Islet precursor cell (in vitro differentiated cells): ENCODE measurements around the gene CARD11.
A peak's percentile ranks its signal among the peaks of the same experiment; 100 is the strongest.
"Not testable (repeated sequence)": the region's sequence is repeated elsewhere in the genome, so short reads cannot be mapped to it uniquely, and the experiment has no call there.

ENCODE experiments used
- DNase-seq: peaks from one replicate; pipeline ENCODE4 v3.0.0-alpha.2; 2018

Gene CARD11

GRCh38 chr7:3063016-3063753 is 19.5 kb upstream of the CARD11 start:
- DNase-seq, result no peak

DNA sequence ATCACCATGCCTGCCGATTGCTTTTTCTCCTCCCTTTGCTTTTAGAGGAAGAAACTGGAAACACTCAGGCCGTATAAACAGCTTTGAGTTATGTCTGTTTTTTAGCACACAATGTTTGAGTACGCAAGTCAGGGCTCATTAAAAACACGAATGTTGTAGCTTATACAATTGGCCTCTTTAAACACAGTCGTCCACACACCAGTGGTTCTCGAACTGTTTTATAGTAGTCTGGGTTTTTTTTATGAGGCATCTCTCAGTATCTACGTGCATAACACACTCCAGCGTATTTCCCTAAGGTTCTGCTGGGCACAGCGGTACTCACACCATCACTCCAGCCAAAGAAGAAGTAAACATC is 13.4 kb upstream of the CARD11 start:
- DNase-seq, result no peak

DNA sequence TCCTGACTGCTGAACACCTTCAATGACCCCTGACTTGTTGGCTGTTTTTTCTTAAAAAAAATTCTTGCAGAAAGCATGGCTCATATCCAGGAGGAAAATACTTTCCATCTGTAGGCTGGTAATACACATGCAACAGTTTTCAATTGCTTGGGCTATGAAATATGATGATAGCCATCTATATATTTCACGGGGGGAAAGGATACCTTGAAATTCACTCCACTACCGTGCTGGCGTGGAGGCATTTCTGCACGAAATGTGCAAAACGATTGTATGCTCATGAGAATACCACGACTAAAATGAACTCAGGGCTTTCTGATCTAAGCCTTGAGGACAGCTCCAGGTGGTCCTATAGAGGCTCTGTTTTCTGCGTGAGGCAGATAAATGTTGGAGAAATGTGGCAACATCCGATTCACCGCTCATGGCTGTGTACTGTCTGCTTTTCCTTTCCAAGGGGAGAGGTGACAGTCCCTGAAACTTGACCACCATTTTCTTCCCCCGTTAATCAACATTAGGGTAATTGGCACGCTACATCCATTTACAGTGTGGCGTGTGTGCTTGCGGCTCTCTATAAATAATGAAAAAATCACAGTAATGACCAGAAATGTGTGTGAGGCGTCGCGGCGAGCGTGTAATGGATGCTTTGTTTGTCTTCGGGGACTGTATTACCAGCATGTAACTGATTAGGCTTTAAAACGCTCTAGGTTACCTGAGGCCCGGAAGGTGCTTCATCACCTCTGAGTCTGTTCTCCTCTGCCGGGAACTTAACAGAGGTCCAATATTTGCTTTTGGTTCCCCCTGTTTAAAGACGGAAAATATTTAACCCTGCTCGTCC is 12.8 kb upstream of the CARD11 start:
- no peak for DNase-seq

GRCh38 chr7:3055626-3056025 is 12.0 kb upstream of the CARD11 start:
- no peak for DNase-seq

GRCh38 chr7:3042861-3043489 is 692 bp downstream of the CARD11 start:
- peak; percentile 76 for DNase-seq

DNA sequence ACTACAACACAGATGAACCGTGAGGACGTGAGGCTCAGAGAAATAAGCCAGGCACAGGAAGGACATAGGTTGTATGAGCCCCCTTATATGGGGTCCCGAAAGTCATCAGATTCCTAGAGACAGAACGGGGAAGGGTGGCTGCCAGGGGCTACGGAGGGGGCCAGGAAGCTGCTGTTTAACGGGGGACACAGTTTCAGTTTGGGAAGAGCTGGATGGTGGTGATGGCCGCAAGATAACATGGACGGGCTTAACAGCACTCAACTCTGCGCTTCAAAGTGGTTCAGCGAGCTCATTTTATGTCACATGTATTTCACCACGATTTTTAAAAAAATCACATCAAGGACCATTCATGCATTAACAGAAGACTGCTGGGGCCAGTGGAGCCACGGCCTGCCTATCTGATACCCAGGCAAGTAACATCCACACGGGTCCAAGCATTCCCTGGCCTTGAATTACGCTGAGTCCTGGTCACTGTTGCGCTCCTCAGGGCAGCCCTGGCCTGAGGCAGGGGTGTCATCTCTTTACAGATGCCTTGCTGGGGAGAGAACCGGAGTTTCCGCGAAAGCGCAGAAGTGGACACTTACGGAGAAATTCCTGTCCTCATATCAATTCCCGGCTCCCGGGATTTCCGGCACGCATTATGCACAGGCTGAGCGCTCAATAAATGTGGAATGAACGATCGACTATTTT is 1.5 kb downstream of the CARD11 start:
- DNase-seq, result no peak

DNA sequence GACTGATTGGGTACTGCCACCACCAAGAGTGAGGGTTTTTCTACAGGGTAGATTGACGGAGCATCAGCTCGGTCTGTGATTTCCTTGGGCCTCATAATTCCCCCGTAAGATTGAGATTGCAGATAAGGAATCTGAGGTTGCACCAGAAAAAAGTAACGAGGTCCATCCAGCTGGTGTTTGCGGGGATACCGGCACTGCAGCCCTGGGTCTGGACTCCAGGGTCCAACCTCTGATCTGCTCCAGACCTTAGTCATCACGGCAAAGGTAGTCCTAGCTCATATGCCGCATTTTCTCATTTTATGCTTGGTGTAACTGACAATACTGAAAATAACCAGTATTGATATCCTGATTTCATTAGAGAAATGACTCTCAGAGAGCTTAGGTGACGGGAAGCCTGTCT is 3.9 kb downstream of the CARD11 start:
- no peak for DNase-seq

GRCh38 chr7:3038011-3038410 is 5.7 kb downstream of the CARD11 start:
- DNase-seq, result not testable (repeated sequence)

DNA sequence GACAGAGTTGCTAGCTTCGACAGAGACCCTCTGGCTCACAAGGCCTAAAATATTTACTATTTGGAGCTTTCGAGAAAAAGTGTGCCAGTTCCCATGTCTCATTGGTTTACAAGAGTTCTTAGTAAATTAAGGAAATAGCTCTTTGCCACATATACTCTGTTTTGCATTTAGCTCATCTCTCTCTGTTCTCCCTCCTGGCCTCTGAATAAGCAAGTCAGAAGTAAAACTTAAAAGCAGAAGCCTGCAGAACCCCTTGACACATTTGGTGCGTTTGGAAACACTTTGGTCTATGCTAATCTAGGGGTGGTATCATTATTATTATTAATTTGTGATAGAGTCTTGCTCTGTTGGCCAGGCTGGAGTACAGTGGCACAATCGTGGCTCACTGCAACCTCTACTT is 6.4 kb downstream of the CARD11 start:
- DNase-seq, result no peak

- no peak for DNase-seq
Measured at GRCh38 chr7:3034591-3035150, 9.0 kb downstream of the CARD11 start.

GRCh38 chr7:3033581-3033980 is 10.1 kb downstream of the CARD11 start:
- no peak for DNase-seq

GRCh38 chr7:3033136-3033535 is 10.5 kb downstream of the CARD11 start:
- no peak for DNase-seq

DNA sequence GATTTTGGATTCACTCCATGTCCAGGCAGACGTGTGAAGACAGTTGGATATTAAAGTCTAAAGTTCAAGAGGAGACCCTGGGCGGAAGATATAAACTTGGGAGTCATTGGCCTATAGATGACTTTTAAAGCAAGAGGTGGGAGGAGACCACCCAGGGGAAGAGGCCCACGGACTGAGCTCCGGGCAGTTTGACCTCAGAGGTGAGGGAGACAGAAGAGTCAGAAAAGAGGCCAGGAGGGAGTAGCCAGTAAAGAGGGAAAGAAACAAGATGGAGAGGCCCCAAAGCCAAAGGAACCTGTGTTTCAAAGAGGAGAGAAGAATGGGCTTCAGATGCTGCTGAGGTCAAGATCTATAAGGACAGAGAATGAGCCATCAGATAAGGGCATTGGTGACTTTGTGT is 11.4 kb downstream of the CARD11 start:
- DNase-seq, result no peak

DNA sequence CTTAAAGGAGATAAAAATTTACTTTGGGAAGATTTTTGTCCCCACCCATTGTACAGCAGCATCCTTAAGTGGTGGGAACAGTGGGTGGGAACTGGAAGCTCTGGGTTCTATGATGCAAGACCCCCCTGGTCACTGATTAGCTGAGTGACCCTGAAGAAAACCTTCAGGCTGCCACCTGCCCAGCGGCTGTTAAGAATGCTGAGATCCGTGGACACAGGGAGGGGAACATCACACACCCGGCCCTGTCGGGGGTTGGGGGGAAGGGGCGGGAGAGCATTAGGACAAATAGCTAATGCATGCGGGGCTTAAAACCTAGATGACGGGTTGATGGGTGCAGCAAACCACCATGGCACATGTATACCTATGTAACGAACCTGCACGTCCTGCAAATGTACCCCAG is 14.5 kb downstream of the CARD11 start:
- no peak for DNase-seq

DNA sequence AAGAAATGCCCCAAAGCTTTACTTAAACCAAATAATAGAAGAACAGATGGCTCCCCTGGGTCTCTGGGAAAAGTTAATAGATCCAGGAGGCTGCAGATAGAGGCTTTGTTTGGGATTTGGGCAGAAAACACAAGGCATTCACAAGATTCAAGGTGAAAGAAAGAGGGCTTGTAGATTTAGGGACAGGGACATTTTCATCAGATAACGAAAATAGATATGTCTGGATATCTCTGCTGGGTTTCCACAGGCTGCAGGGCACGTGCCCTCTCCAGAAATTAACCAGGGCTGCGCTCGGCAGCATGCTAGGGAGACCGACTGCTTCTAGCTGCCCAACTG is 14.9 kb downstream of the CARD11 start:
- DNase-seq, result no peak

- peak; percentile 90 for DNase-seq
Measured at GRCh38 chr7:3028071-3028757, 15.5 kb downstream of the CARD11 start.

- no peak for DNase-seq
Measured at GRCh38 chr7:3027005-3027845, 16.4 kb downstream of the CARD11 start.

DNA sequence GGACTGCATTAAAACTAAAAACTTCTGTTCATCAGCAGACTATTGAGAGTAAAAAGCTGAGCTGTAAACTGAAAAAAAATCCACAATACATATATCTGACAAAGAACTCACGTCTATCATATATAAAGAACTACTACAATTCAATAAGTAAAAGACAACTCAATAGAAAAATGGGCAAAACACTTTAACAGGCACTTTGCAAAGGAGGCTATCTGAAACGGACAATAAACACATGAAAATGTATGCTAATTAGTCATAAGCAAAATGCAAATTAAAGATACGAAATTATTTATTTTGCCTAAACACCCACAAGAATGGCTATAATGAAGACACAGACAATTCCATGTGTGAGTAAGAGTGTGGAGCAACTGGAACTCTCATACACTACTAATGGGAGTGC is 18.1 kb downstream of the CARD11 start:
- no peak for DNase-seq

DNA sequence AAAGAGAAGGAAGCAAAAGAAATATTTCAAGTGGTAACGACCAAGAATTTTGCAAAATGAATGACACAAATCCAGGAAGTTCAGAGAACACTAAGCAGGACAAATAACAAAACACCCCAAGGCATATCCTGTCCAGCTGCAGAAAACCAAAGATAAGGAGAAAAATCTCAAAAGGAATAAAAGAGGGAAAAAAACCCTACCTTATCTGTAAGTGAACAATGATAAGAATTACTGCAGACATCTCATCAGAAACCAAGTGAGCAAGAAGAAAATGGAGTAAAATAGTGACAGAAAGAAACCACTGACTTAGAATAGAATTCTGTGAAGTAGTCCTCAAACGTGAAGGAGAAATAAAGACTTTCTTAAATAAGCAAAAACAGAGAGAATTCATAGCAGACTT is 21.8 kb downstream of the CARD11 start:
- DNase-seq, result no peak

DNA sequence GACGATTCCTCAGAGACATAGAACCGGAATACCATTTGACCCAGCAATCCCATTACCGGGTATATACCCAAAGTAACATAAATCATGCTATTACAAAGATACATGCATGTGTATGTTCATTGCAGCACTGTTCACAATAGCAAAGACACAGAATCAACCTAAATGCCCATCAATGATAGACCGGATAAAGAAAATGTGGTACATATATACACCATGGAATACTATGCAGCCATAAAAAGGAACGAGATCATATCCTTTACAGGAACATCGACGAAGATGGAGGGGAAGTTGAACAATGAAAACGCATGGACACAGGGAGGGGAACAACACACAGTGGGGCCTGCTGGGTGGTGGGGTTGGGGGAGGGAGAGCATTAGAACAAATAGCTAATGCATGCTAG is 22.4 kb downstream of the CARD11 start:
- DNase-seq, result not testable (repeated sequence)

- DNase-seq, result no peak
Measured at GRCh38 chr7:3020416-3020815, 23.3 kb downstream of the CARD11 start.

GRCh38 chr7:3019801-3020200 is 23.9 kb downstream of the CARD11 start:
- DNase-seq, result no peak
